Neural progenitor cell (in vitro differentiated cells): ENCODE results near the gene NT5DC3.

Source experiments
- EZH2phosphoT487 ChIP-seq: fragments of 200-600 bp; sonication (generic); IDR thresholded peaks from 2 replicates; pipeline ENCODE4 v1.6.1; 2017; ENCODE audit warnings: antibody characterized with exemption
- TF ChIP-seq, protein P1 (sequence below): fragments of 200-600 bp; sonication (generic); IDR thresholded peaks from 2 replicates; pipeline ENCODE4 v1.5.1; 2017; ENCODE audit warnings: antibody characterized with exemption, mild to moderate bottlenecking

DNA sequence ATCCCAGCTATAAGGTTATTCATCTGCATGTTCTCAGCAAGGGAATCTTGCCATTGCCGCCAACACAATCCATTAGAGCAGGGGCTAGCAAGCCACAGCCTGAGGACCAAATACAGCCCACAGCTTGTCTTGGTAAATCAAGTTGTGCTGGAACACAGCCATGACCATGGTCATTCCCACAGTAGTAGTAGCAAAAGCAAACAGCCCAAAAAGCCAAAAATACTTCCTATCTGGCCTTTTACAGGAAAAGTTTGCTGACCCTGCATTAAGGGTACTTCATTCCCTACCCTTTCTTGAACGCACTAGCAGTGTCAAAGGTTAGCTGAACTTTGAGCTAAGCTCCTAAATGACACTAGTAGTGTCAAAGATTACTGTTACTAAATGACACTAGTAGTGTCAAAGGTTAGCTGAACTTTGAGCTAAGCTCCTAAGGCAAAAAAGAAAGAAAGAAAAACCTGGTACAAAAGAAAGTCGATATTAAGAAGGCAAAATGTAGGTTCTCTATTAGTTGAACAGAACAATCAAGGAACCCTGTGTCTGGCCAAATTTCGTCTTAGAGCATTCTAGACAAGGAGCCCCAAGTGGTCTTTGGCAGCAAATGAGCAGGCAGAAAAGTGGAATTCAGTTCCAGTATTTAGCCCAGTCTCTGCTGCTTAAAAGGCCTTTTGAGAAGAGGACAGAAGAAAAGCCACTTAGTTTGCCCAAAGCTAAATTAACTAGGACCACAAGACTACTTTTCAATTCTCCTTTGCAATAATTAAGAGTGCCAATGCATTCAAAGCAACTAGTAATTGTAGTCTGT lies 67.7 kb downstream of the NT5DC3 start:
- TF ChIP-seq, protein P1, sequence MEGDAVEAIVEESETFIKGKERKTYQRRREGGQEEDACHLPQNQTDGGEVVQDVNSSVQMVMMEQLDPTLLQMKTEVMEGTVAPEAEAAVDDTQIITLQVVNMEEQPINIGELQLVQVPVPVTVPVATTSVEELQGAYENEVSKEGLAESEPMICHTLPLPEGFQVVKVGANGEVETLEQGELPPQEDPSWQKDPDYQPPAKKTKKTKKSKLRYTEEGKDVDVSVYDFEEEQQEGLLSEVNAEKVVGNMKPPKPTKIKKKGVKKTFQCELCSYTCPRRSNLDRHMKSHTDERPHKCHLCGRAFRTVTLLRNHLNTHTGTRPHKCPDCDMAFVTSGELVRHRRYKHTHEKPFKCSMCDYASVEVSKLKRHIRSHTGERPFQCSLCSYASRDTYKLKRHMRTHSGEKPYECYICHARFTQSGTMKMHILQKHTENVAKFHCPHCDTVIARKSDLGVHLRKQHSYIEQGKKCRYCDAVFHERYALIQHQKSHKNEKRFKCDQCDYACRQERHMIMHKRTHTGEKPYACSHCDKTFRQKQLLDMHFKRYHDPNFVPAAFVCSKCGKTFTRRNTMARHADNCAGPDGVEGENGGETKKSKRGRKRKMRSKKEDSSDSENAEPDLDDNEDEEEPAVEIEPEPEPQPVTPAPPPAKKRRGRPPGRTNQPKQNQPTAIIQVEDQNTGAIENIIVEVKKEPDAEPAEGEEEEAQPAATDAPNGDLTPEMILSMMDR, result no peak
- peak; percentile 69 for TF ChIP-seq EZH2phosphoT487
